ENCODE measurements around the gene MAST4.

MAST4 gene

GRCh38 chr5:67195406-67196275 lies 599.4 kb downstream of the MAST4 start:
- in situ Hi-C loops (cut with HindIII; ENCODE audit: low pct_ligation_motif_present, low sequenced_read_pairs): no loop called here
- H3K27ac ChIP-seq: no peak overlapping the region
- no peak overlapping the region for H3K4me3 ChIP-seq (ENCODE audit: low read depth, low read length)

GRCh38 chr5:67196537-67197059 lies 600.4 kb downstream of the MAST4 start, which contains the start of gene CD180:
Gene CD180 (minus strand): TSS chr5:67196799. CDS start chr5:67196641, 158 bp downstream.
- no peak for DNase-seq
- no peak within 1 kb of the TSS for H3K4me3 ChIP-seq (ENCODE audit: low read depth, low read length)
- in situ Hi-C loops (cut with HindIII; ENCODE audit: low pct_ligation_motif_present, low sequenced_read_pairs): no loop called here

More at GRCh38 chr5:67195406-67196275, 599.4 kb downstream of the MAST4 start:
- DNase-seq: no peak
- TF ChIP-seq CTCF (IDR thresholded peaks at IDR 0.05; ENCODE audit: low read depth, low read length, missing control alignments): no peak
- Histone ChIP-seq H3K27me3 (replicated peaks) (no peaks in the 10 kb centered on the region), H3K36me3 (replicated peaks) (no peaks in the 10 kb centered on the region)

GRCh38 chr5:67197536-67197935 lies 601.3 kb downstream of the MAST4 start:
- no peak for DNase-seq
- H3K27me3 ChIP-seq (replicated peaks): no peaks in the 10 kb centered on the region
- in situ Hi-C loops (cut with HindIII; ENCODE audit: low pct_ligation_motif_present, low sequenced_read_pairs): no loop called here
- no peak for TF ChIP-seq CTCF (IDR thresholded peaks at IDR 0.05; ENCODE audit: low read depth, low read length, missing control alignments)
- H3K36me3 ChIP-seq (replicated peaks): no peaks in the 10 kb centered on the region
- H3K27ac ChIP-seq: no peak overlapping the region
- no peak overlapping the region for H3K4me3 ChIP-seq (ENCODE audit: low read depth, low read length)

More at GRCh38 chr5:67196537-67197059, 600.4 kb downstream of the MAST4 start, which contains the start of gene CD180:
- H3K36me3 ChIP-seq (replicated peaks): no peaks in the 10 kb centered on the region
- H3K27ac ChIP-seq: no peak within 1 kb of the TSS
- no peak for TF ChIP-seq CTCF (IDR thresholded peaks at IDR 0.05; ENCODE audit: low read depth, low read length, missing control alignments)
- no peaks in the 10 kb centered on the region for H3K27me3 ChIP-seq (replicated peaks)

- Histone ChIP-seq H3K36me3 (replicated peaks) (no peaks in the 10 kb centered on the region), H3K4me3 (ENCODE audit: low read depth, low read length) (no peak overlapping the region), H3K27ac (no peak overlapping the region), H3K27me3 (replicated peaks) (no peaks in the 10 kb centered on the region)
- TF ChIP-seq CTCF (IDR thresholded peaks at IDR 0.05; ENCODE audit: low read depth, low read length, missing control alignments): no peak
- no peak for DNase-seq
- in situ Hi-C loops (cut with HindIII; ENCODE audit: low pct_ligation_motif_present, low sequenced_read_pairs): no loop called here
Measured at GRCh38 chr5:67198917-67199316, 602.7 kb downstream of the MAST4 start.

- TF ChIP-seq CTCF (IDR thresholded peaks at IDR 0.05; ENCODE audit: low read depth, low read length, missing control alignments): no peak
- Histone ChIP-seq H3K36me3 (replicated peaks) (no peaks in the 10 kb centered on the region), H3K4me3 (ENCODE audit: low read depth, low read length) (no peak overlapping the region), H3K27ac (no peak overlapping the region), H3K27me3 (replicated peaks) (no peaks in the 10 kb centered on the region)
- in situ Hi-C loops (cut with HindIII; ENCODE audit: low pct_ligation_motif_present, low sequenced_read_pairs): no loop called here
- DNase-seq: no peak
Measured at GRCh38 chr5:67199859-67200258, 603.7 kb downstream of the MAST4 start.

Measured in brain microvascular endothelial cell (primary cell).